DMS 273 (cell line): ENCODE measurements around the gene RAPGEF4.
A peak's percentile ranks its signal among the peaks of the same experiment; 100 is the strongest.

Experiments used
- DNase-seq: peaks from one replicate; lab custom pipeline; 2025; ENCODE audit not compliant: unreplicated experiment; lab: John Stamatoyannopoulos, UW

RAPGEF4 gene

GRCh38 chr2:173056705-173057364 lies 321.2 kb downstream of the RAPGEF4 start:
- DNase-seq: no peak

- no peak for DNase-seq
These were observed 322.5 kb downstream of the RAPGEF4 start for GRCh38 chr2:173058097-173058496.

- no peak for DNase-seq
These were observed 323.0 kb downstream of the RAPGEF4 start for GRCh38 chr2:173058673-173059072.

GRCh38 chr2:173059292-173059691 lies 323.6 kb downstream of the RAPGEF4 start:
- no peak for DNase-seq

GRCh38 chr2:173059971-173060461 lies 324.4 kb downstream of the RAPGEF4 start:
- DNase-seq: no peak

GRCh38 chr2:173062801-173063200 lies 327.2 kb downstream of the RAPGEF4 start:
- peak; percentile 64 for DNase-seq

GRCh38 chr2:173064151-173064805 lies 328.6 kb downstream of the RAPGEF4 start:
- DNase-seq: peak; percentile 51

- no peak for DNase-seq
These were observed 331.4 kb downstream of the RAPGEF4 start for GRCh38 chr2:173066887-173067676.

- DNase-seq: peak; percentile 76
These were observed 339.6 kb downstream of the RAPGEF4 start for GRCh38 chr2:173075056-173075780.

- DNase-seq: peak; percentile 86
These were observed 340.3 kb downstream of the RAPGEF4 start, which contains the start of gene MAP3K20 for GRCh38 chr2:173075781-173076580. TSS of gene MAP3K20 (plus strand) at chr2:173075846. CDS start at chr2:173091032, 15,186 bp downstream.

- DNase-seq: peak; percentile 69
These were observed 341.1 kb downstream of the RAPGEF4 start for GRCh38 chr2:173076581-173077345.

- peak; percentile 59 for DNase-seq
These were observed 342.0 kb downstream of the RAPGEF4 start for GRCh38 chr2:173077506-173078177.

GRCh38 chr2:173079141-173079540 lies 343.5 kb downstream of the RAPGEF4 start:
- DNase-seq: no peak

GRCh38 chr2:173079973-173080860 lies 344.6 kb downstream of the RAPGEF4 start:
- no peak for DNase-seq

GRCh38 chr2:173086518-173087213 lies 351.0 kb downstream of the RAPGEF4 start:
- DNase-seq: no peak

GRCh38 chr2:173087214-173087581 lies 351.6 kb downstream of the RAPGEF4 start:
- no peak for DNase-seq

GRCh38 chr2:173087793-173088496 lies 352.3 kb downstream of the RAPGEF4 start:
- no peak for DNase-seq
